Muscle of leg (tissue), 11 donors: ENCODE measurements around the gene TXN2. TPM values are rescaled to one million over a fixed set of nuclear protein-coding genes. Genes with fewer than 3 reads are reported as not detected.
A peak's percentile ranks its signal among the peaks of the same experiment; 100 is the strongest.

Experiments used
- DNase-seq: peaks from one replicate; pipeline ENCODE4 v3.0.0; 2013
- H3K27ac ChIP-seq: one replicate; pipeline ENCODE4 v1.5.1; 2013; ENCODE audit warnings: mild to moderate bottlenecking, low read length, control low read depth
- H3K27me3 ChIP-seq: one replicate; pipeline ENCODE4 v1.6.1; 2013; ENCODE audit warnings: low read length; ENCODE audit not compliant: control insufficient read depth, insufficient read depth
- H3K36me3 ChIP-seq: one replicate; pipeline ENCODE4 v1.6.1; 2013; ENCODE audit warnings: low read length; ENCODE audit not compliant: control insufficient read depth, insufficient read depth
- H3K4me1 ChIP-seq: one replicate; pipeline ENCODE4 v1.6.1; 2013; ENCODE audit warnings: low read length; ENCODE audit not compliant: control insufficient read depth, insufficient read depth
- H3K4me3 ChIP-seq: one replicate; pipeline ENCODE4 v1.5.1; 2013; ENCODE audit warnings: low read length, control low read depth
- H3K9me3 ChIP-seq: replicated peaks from 2 replicates; pipeline ENCODE4 v1.6.1; 2013; ENCODE audit warnings: low read depth, low read length; ENCODE audit not compliant: control insufficient read depth
- WGBS: methylation state at CpG from one replicate; pipeline ENCODE4 v1.1.5; 2013; ENCODE audit warnings: missing lambda C conversion rate; ENCODE audit not compliant: insufficient coverage; 5-methylcytosine and 5-hydroxymethylcytosine counted together
- polyA plus RNA-seq, 8 donors: library from polyadenylated mRNA; unstranded; fragments of 120-200 nt; gene quantifications; one replicate each; pipeline versions ENCODE4 v1.2.1 to v1.2.3, GENCODE V29; 2013; ENCODE audit warnings: inconsistent platforms in 1 of 8, low replicate concordance in 1 of 8; ENCODE audit not compliant: insufficient read length in 8 of 8, insufficient read depth in 1 of 8
- total RNA-seq: library from RNA; stranded (reverse); fragments of 120-200 nt; gene quantifications from one replicate; pipeline ENCODE4 v1.2.4, GENCODE V29; 2013

The TXN2 gene
- total and polyA plus RNA-seq, 9 donors, result 25.5 to 127 (median 115) TPM

DNA sequence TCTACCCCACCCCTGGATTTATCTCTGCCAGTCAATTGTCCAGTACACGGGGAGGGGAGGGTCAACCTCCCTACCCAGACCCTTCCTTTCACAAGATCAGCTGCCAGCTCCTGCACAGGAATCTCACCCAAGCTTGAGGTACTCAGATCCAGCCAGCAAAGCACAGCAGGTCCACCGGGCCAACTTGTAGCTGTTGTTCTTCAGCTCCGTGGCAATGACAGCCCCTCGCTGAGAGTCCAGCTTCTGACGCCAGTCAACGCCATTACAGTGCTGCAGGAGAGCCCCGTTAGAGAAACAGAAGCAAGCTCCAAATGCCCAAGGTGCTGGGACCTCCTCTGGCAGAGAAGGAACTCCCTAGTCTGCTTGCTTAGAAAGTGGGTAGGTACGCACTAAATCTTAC is 30.9 kb upstream of the TXN2 start:
- DNase-seq, result no peak
- no peak overlapping the region for H3K27ac ChIP-seq
- no peak overlapping the region for H3K4me3 ChIP-seq
- no peaks in the 10 kb centered on the region for H3K9me3 ChIP-seq
- H3K36me3 ChIP-seq, result peaks cover 70% of the 10 kb centered on the region
- peaks cover 4% of the 10 kb centered on the region for H3K4me1 ChIP-seq
- 88% methylated on average over 7 of the region's 8 CpGs for WGBS
- H3K27me3 ChIP-seq, result no peaks in the 10 kb centered on the region

DNA sequence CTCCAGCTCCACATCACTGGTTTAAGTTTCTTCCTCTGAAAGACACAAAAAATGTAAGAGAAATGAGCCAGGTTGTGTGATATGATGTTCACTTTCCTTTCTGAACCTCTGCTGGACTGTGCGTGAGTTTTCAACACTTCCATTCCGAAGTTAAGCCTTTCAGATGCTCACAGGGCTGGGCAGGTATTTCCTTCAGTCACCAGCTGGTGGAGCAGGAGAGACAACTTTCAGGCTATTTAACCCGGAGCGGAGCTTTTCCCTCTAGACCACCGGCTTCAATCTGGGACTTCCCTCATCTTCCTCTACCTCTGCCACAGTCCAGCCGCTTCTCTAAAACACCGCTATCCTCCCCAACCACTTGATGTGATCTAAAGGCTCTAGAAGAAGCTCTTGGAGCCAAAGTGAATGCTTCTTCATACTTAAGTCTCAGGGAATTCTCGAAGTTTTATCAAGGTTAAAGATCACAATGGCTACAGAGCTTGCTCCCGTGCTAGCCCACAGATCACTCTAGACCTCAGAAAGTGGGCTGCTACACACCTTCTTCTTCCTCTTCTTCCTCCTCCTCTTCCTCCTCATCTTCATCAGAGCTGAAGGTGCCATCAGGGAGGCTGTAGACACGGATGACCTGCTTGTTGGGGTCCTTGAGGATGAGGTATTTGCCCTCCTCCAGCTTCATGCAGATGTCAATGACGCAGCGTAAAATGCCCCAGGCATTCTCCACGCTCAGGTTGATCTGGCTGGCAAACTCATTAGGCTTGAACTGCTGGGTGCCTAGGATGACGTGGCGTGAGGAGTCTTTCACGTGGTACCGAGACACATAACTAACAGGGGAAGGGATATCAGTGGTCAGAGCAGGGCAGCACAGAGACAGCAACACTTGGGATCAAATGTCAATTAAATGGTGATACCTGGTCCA is 29.8 kb upstream of the TXN2 start:
- H3K27ac ChIP-seq, result no peak overlapping the region
- peaks cover 59% of the 10 kb centered on the region for H3K36me3 ChIP-seq
- no peaks in the 10 kb centered on the region for H3K27me3 ChIP-seq
- H3K4me3 ChIP-seq, result no peak overlapping the region
- peak; percentile 63 for DNase-seq
- WGBS, result 60% methylated on average over 10 of the region's 17 CpGs
- no peaks in the 10 kb centered on the region for H3K9me3 ChIP-seq
- H3K4me1 ChIP-seq, result peaks cover 11% of the 10 kb centered on the region

GRCh38 chr22:36510384-36510783 is 28.9 kb upstream of the TXN2 start:
- Histone ChIP-seq H3K4me3 (no peak overlapping the region), H3K9me3 (no peaks in the 10 kb centered on the region), H3K4me1 (peaks cover 18% of the 10 kb centered on the region), H3K27me3 (no peaks in the 10 kb centered on the region), H3K27ac (no peak overlapping the region), H3K36me3 (peaks cover 53% of the 10 kb centered on the region)
- DNase-seq, result no peak
- WGBS, result 90% methylated on average over 2 of the region's 3 CpGs

GRCh38 chr22:36507518-36508010 is 26.1 kb upstream of the TXN2 start:
- Histone ChIP-seq H3K27ac (peak overlapping the region; percentile 82), H3K4me3 (peak overlapping the region; percentile 49), H3K9me3 (no peaks in the 10 kb centered on the region), H3K27me3 (no peaks in the 10 kb centered on the region), H3K36me3 (peaks cover 42% of the 10 kb centered on the region), H3K4me1 (peaks cover 24% of the 10 kb centered on the region)
- WGBS, result 72% methylated on average over 3 of the region's 6 CpGs
- DNase-seq, result no peak

- H3K4me3 ChIP-seq, result peak within 1 kb of the TSS; percentile 50
- no peaks in the 10 kb centered on the region for H3K9me3 ChIP-seq
- H3K36me3 ChIP-seq, result peaks cover 41% of the 10 kb centered on the region
- H3K27ac ChIP-seq, result peak within 1 kb of the TSS; percentile 82
- H3K4me1 ChIP-seq, result peaks cover 24% of the 10 kb centered on the region
- no peaks in the 10 kb centered on the region for H3K27me3 ChIP-seq
- DNase-seq, result peak; percentile 95
- 4% methylated on average over 72 of the region's 75 CpGs for WGBS
Observed at GRCh38 chr22:36506637-36507517, 25.4 kb upstream of the TXN2 start, which contains the start of gene FOXRED2. TSS of gene FOXRED2 (minus strand) at chr22:36507040. CDS start at chr22:36506422, 618 bp downstream.

DNA sequence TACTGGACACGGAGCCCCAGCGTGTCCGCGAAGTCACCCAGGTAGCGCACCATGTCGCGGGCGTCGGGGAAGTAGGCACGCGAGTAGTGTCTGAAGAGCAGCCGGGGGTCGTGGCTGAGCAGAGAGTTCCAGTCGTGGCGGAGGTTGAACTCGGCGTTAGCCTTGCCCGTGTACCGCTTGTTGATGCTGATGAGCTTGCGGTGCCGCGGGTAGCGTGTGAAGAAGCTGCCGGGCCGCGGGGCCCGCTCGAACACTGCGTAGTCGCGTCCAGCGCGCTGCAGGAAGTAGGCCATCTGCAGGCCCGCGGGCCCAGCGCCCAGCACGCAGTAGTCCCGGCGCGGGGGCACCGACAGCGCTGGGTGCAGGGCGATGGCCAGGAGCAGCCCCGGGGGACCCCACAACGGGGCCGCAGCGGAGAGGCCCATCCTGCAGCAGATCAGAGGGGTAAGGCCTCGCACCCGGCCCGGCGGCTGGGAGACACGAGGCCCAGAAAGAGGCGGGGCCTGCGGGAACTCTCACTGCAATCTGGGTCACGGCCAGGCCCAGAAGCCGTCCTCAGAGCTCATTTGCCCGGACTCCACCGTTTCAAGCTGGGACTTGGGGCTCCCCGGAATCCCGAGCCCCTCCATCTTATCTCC is 24.7 kb upstream of the TXN2 start:
- no peaks in the 10 kb centered on the region for H3K9me3 ChIP-seq
- 96% methylated on average over 56 of the region's 60 CpGs for WGBS
- no peak for DNase-seq
- peak overlapping the region; percentile 50 for H3K4me3 ChIP-seq
- no peaks in the 10 kb centered on the region for H3K27me3 ChIP-seq
- H3K27ac ChIP-seq, result peak overlapping the region; percentile 47
- H3K4me1 ChIP-seq, result peaks cover 24% of the 10 kb centered on the region
- peaks cover 36% of the 10 kb centered on the region for H3K36me3 ChIP-seq

DNA sequence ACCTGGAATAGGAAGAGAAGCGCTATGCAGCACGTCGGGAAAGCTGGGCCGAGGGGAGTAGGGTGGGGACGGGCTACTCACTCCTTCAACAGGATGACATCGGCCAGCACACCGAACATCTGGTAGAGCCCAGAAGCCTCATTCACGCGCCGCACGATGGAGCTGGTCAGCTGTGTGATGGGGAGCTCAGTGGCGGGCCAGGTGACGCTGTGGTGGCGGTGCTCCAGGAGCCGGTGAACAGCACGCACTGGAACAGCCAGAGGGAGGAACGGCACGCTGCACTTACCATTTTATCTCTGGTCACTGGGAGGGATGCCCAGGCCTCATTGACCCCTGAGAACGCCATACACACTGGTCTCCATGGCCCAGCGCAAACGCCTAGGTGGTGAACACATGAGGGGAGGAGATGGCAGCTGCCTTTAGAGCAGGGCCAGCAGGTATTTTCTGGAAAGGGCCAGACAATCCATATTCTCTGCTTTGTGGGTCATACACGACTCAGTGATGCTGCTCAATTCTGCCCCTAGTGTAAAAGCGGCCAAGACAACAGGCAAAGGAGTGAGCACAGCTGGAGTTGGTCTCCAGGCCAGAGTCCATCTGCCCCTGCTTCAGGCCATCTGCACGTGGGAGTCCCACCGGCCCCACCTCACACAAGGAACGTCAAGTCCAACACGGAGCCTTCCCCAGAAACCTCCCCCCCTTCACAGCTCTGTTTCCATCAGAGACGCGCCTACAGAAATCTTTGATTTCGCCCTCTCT is 16.6 kb upstream of the TXN2 start:
- DNase-seq, result no peak
- H3K4me3 ChIP-seq, result no peak overlapping the region
- WGBS, result 83% methylated on average over 20 of the region's 30 CpGs
- no peaks in the 10 kb centered on the region for H3K4me1 ChIP-seq
- H3K27ac ChIP-seq, result no peak overlapping the region
- no peaks in the 10 kb centered on the region for H3K27me3 ChIP-seq
- peaks cover 68% of the 10 kb centered on the region for H3K36me3 ChIP-seq
- H3K9me3 ChIP-seq, result no peaks in the 10 kb centered on the region

- Histone ChIP-seq H3K27me3 (no peaks in the 10 kb centered on the region), H3K4me3 (no peak overlapping the region), H3K27ac (no peak overlapping the region), H3K36me3 (peaks cover 70% of the 10 kb centered on the region), H3K9me3 (no peaks in the 10 kb centered on the region), H3K4me1 (peaks cover 15% of the 10 kb centered on the region)
- 72% methylated on average over 8 of the region's 16 CpGs for WGBS
- peak; percentile 86 for DNase-seq
Observed at GRCh38 chr22:36493690-36494110, 12.3 kb upstream of the TXN2 start.

GRCh38 chr22:36492109-36492508 is 10.7 kb upstream of the TXN2 start:
- Histone ChIP-seq H3K4me1 (peaks cover 15% of the 10 kb centered on the region), H3K27ac (peak overlapping the region; percentile 62), H3K9me3 (no peaks in the 10 kb centered on the region), H3K4me3 (no peak overlapping the region), H3K27me3 (no peaks in the 10 kb centered on the region), H3K36me3 (peaks cover 56% of the 10 kb centered on the region)
- 100% methylated on average over 1 of the region's 5 CpGs for WGBS
- DNase-seq, result peak; percentile 81
